ENCODE data around the gene VDAC1. TPM values are rescaled to one million over a fixed set of nuclear protein-coding genes. Genes with fewer than 3 reads are reported as not detected.

VDAC1 gene
- polyA plus RNA-seq, 1 donor (not counting 4 experiments of a cell fraction or from before 2014, with no cell fraction given) = 300 TPM

DNA sequence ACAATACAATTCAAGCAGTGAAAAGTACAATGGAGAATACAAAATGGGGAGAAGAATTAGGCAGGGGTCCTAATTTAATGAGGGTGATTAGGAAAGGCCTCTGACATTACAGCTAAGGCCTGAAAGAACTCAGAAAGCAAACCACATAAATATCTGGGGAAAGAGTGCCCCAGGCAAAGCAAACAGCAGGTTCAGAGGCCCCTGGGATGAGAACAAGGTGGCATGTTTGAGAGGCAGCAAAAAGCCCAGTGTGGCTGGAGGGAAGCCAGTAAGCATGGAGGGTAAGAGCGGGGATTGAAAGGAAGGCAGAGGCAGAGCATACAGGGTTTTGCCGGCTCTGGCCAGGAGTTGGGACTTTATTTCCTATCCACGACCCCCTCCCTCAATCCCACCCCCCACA is 33.4 kb upstream of the VDAC1 start:
- Histone ChIP-seq H3K27me3 (ENCODE audit: control insufficient read depth, extremely low read depth, insufficient read depth, low read length) (no peaks in the 10 kb centered on the region), H3K4me1 (ENCODE audit: control insufficient read depth, extremely low read depth, insufficient read depth, low read length) (peaks cover 4% of the 10 kb centered on the region), H4K20me1 (ENCODE audit: control insufficient read depth, extremely low read depth, insufficient read depth, low read length) (no peaks in the 10 kb centered on the region), H3K9ac (ENCODE audit: control insufficient read depth, extremely low read depth, insufficient read depth, low read length) (no peak overlapping the region), H3K4me2 (ENCODE audit: control insufficient read depth, extremely low read depth, insufficient read depth, low read depth, low read length) (no peak overlapping the region), H3K9me1 (ENCODE audit: control insufficient read depth, extremely low read depth, insufficient read depth, low read length) (no peaks in the 10 kb centered on the region), H3K27ac (ENCODE audit: control insufficient read depth, insufficient read depth, low read length) (no peak overlapping the region), H3K4me3 (ENCODE audit: control insufficient read depth in 2 of 3, extremely low read depth in 1 of 3, insufficient read depth in 2 of 3, low read depth in 1 of 3, low read length in 3 of 3) (no peak overlapping the region), H3K36me3 (ENCODE audit: control insufficient read depth in 2 of 2, extremely low read depth in 1 of 2, insufficient read depth in 2 of 2, low read length in 2 of 2) (no peaks in the 10 kb centered on the region), H3K79me2 (ENCODE audit: control insufficient read depth, insufficient read depth, low read length) (no peaks in the 10 kb centered on the region), H2AFZ (ENCODE audit: control insufficient read depth, low read length) (no peak overlapping the region), H3K9me3 (ENCODE audit: control insufficient read depth, low read depth, low read length) (no peaks in the 10 kb centered on the region)
- dilution Hi-C loops (cut with MboI; ENCODE audit: extremely low pct_ligation_motif_present, low sequenced_read_pairs) = no loop called here
- no peak for DNase-seq (ENCODE audit: low read depth, low spot score)
- FAIRE-seq = no peak
- no peak for TF ChIP-seq EZH2 (IDR thresholded peaks at IDR 0.05; ENCODE audit: low read length)
- TF ChIP-seq, protein P1, sequence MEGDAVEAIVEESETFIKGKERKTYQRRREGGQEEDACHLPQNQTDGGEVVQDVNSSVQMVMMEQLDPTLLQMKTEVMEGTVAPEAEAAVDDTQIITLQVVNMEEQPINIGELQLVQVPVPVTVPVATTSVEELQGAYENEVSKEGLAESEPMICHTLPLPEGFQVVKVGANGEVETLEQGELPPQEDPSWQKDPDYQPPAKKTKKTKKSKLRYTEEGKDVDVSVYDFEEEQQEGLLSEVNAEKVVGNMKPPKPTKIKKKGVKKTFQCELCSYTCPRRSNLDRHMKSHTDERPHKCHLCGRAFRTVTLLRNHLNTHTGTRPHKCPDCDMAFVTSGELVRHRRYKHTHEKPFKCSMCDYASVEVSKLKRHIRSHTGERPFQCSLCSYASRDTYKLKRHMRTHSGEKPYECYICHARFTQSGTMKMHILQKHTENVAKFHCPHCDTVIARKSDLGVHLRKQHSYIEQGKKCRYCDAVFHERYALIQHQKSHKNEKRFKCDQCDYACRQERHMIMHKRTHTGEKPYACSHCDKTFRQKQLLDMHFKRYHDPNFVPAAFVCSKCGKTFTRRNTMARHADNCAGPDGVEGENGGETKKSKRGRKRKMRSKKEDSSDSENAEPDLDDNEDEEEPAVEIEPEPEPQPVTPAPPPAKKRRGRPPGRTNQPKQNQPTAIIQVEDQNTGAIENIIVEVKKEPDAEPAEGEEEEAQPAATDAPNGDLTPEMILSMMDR (optimal IDR thresholded peaks at IDR 0.05 in 1 of 3, IDR thresholded peaks at IDR 0.05 in 1 of 3, conservative IDR thresholded peaks at IDR 0.05 in 1 of 3; ENCODE audit: extremely low read depth in 1 of 3, insufficient read depth in 2 of 3, low read length in 3 of 3) = no peak

DNA sequence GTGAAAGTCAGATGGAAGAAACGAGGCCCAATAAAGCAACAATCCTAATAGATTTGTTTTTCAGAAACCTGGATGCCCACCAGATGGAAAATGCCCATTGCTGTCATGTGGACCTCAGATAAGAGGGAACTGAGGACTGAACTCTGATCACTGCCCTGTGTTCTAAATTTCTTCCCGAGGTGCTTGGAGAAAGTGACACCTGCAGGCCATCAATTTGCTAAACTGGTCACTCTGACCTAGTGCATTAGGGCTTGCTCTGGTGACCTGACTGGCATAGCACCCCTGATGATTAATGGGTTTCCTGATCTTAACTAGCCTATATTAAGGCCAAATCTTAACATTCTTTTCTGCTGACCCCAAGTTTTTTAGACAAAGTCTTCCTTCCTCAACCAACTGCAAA is 32.4 kb upstream of the VDAC1 start:
- TF ChIP-seq, protein P1 (optimal IDR thresholded peaks at IDR 0.05 in 1 of 3, IDR thresholded peaks at IDR 0.05 in 1 of 3, conservative IDR thresholded peaks at IDR 0.05 in 1 of 3; ENCODE audit: extremely low read depth in 1 of 3, insufficient read depth in 2 of 3, low read length in 3 of 3) = no peak
- no peak for TF ChIP-seq EZH2 (IDR thresholded peaks at IDR 0.05; ENCODE audit: low read length)
- H3K4me2 ChIP-seq (ENCODE audit: control insufficient read depth, extremely low read depth, insufficient read depth, low read depth, low read length) = no peak overlapping the region
- no peaks in the 10 kb centered on the region for H4K20me1 ChIP-seq (ENCODE audit: control insufficient read depth, extremely low read depth, insufficient read depth, low read length)
- FAIRE-seq = no peak
- dilution Hi-C loops (cut with MboI; ENCODE audit: extremely low pct_ligation_motif_present, low sequenced_read_pairs) = no loop called here
- no peak overlapping the region for H3K27ac ChIP-seq (ENCODE audit: control insufficient read depth, insufficient read depth, low read length)
- no peak overlapping the region for H3K9ac ChIP-seq (ENCODE audit: control insufficient read depth, extremely low read depth, insufficient read depth, low read length)
- H3K36me3 ChIP-seq (ENCODE audit: control insufficient read depth in 2 of 2, extremely low read depth in 1 of 2, insufficient read depth in 2 of 2, low read length in 2 of 2) = no peaks in the 10 kb centered on the region
- no peaks in the 10 kb centered on the region for H3K79me2 ChIP-seq (ENCODE audit: control insufficient read depth, insufficient read depth, low read length)
- DNase-seq (ENCODE audit: low read depth, low spot score) = no peak
- H3K4me1 ChIP-seq (ENCODE audit: control insufficient read depth, extremely low read depth, insufficient read depth, low read length) = peaks cover 10% of the 10 kb centered on the region
- no peak overlapping the region for H3K4me3 ChIP-seq (ENCODE audit: control insufficient read depth in 2 of 3, extremely low read depth in 1 of 3, insufficient read depth in 2 of 3, low read depth in 1 of 3, low read length in 3 of 3)
- H3K9me3 ChIP-seq (ENCODE audit: control insufficient read depth, low read depth, low read length) = no peaks in the 10 kb centered on the region
- H3K27me3 ChIP-seq (ENCODE audit: control insufficient read depth, extremely low read depth, insufficient read depth, low read length) = no peaks in the 10 kb centered on the region
- H3K9me1 ChIP-seq (ENCODE audit: control insufficient read depth, extremely low read depth, insufficient read depth, low read length) = no peaks in the 10 kb centered on the region
- no peak overlapping the region for H2AFZ ChIP-seq (ENCODE audit: control insufficient read depth, low read length)
